T-helper 2 cell treated with Interferon-gamma antibody and Interleukin-4, amounts not matched to agents 5 μg/mL and 100 μg/mL, for 36 hours (primary cell): ENCODE measurements around the gene EEFSEC.

Experiments used
- DNase-seq: peaks from one replicate; pipeline ENCODE4 v3.0.0; 2021; ENCODE audit warnings: low spot score
- H3K27ac Mint-ChIP-seq: one replicate; pipeline ENCODE4 v1.8.0; 2021; ENCODE audit warnings: mild to moderate bottlenecking, mixed read lengths
- H3K27me3 Mint-ChIP-seq: one replicate; pipeline ENCODE4 v1.8.0; 2021; ENCODE audit warnings: low read depth, mixed read lengths
- H3K36me3 Mint-ChIP-seq: one replicate; pipeline ENCODE4 v1.8.0; 2021; ENCODE audit warnings: low read depth, mixed read lengths
- H3K4me1 Mint-ChIP-seq: one replicate; pipeline ENCODE4 v1.8.0; 2021; ENCODE audit warnings: low read depth, mixed read lengths
- H3K4me3 Mint-ChIP-seq: one replicate; pipeline ENCODE4 v1.8.0; 2022; ENCODE audit warnings: mild to moderate bottlenecking, moderate library complexity, mixed read lengths
- H3K9me3 Mint-ChIP-seq: one replicate; pipeline ENCODE4 v1.8.0; 2021; ENCODE audit warnings: mixed read lengths

The EEFSEC gene

DNA sequence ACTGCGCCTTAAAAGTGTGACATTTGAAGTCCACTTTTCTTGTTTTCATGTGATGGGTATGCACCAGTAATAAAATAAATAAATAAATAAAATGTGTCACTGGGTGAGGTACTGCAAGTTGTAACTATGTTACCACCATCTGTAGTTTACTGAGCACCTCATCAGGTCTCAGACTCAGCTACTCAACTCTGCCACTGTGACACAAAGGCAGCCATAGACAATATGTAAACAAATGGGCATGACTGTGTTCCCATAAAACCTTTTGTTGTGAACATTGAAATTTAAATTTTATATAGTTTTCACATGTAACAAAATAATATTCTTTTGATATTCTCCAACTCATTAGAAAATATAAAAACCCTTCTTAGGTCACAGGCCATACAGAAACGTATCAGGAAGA is 193.3 kb downstream of the EEFSEC start:
- no peak for DNase-seq
- H3K36me3 Mint-ChIP-seq: no peaks in the 10 kb centered on the region
- no peaks in the 10 kb centered on the region for H3K27me3 Mint-ChIP-seq
- H3K27ac Mint-ChIP-seq: no peak overlapping the region
- H3K4me1 Mint-ChIP-seq: peaks cover 1% of the 10 kb centered on the region
- no peak overlapping the region for H3K4me3 Mint-ChIP-seq
- H3K9me3 Mint-ChIP-seq: no peaks in the 10 kb centered on the region

DNA sequence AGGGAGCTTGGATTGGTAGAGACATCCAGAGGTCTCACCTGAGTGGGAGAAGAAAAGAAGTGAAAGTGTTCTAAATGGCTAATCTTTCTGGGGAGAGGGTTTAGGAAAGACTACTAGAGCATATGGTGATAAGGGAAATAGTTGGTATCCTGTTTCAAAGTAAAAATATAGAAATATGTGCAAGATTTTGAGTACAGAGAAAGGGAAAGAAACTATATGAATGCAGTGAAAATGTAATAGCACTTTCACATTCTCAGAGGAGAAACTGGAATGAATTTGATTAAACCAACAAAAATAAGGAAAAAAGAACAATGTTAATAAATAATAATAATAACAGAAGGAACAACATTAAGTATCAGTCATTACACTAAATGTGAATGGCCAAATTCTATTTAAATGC is 194.0 kb downstream of the EEFSEC start:
- H3K4me3 Mint-ChIP-seq: no peak overlapping the region
- no peak overlapping the region for H3K27ac Mint-ChIP-seq
- H3K27me3 Mint-ChIP-seq: no peaks in the 10 kb centered on the region

DNA sequence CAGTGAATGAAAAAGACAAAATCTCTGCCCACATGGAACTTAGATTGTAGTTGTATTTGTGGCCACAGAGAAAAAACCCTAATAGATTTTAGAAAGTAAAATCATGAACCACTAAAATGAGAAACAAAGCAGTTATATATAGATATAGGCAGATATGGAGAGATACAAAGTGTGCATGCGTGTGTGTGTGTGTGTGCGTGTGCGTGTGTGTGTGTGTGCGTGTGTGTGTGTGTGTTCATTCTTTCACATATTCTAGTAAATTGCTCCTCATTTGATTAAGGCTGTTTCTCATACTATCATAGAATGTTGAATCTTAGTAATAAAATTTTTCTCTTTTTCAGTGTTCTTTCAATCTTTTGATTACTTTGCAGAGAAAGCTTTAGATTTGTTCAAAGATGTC is 194.8 kb downstream of the EEFSEC start:
- H3K36me3 Mint-ChIP-seq: no peaks in the 10 kb centered on the region
- H3K9me3 Mint-ChIP-seq: no peaks in the 10 kb centered on the region
- H3K4me3 Mint-ChIP-seq: no peak overlapping the region
- no peak overlapping the region for H3K27ac Mint-ChIP-seq
- peaks cover 1% of the 10 kb centered on the region for H3K4me1 Mint-ChIP-seq
- H3K27me3 Mint-ChIP-seq: no peaks in the 10 kb centered on the region
- no peak for DNase-seq

More for the DNA sequence above, 194.0 kb downstream of the EEFSEC start:
- Mint-ChIP-seq H3K4me1 (peaks cover 1% of the 10 kb centered on the region), H3K36me3 (no peaks in the 10 kb centered on the region), H3K9me3 (no peaks in the 10 kb centered on the region)
- DNase-seq: no peak

DNA sequence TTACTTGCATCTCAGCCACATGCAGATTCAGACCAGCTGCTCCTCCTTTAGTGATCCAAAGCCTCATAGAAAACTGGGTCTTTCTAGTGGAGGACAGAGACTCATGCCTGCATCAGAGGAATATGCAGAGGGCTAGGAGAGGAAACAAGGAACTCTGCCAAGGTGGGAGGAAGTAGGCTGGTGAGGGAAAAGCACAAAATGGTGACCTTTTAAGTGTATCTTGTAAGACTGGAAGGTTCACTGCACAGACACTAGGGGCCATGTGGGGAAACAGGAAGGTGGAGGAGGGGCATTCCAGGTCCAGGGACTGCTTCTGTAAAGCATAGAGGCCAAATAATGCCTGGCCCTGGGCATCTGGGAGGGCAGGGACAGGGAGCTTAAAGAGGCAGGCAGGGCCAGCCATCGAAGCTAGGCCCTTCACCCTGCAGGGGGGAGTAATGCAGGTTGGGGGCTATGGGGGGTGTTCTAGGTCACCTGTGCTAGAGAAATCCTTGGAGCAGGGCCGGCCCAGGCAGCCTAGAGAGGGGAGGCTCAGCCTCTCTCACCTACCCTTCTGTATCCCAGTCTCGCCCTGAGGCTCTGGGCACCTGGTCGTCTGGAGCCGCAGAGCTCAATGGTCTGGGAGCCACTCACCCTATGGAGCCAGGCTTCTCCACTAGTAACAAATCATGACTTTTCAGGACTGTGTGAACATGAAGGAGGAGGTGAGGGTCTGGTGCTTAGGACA is 195.7 kb downstream of the EEFSEC start:
- DNase-seq: no peak
- H3K9me3 Mint-ChIP-seq: no peaks in the 10 kb centered on the region
- H3K27ac Mint-ChIP-seq: no peak overlapping the region
- no peak overlapping the region for H3K4me3 Mint-ChIP-seq
- no peaks in the 10 kb centered on the region for H3K27me3 Mint-ChIP-seq
- peaks cover 1% of the 10 kb centered on the region for H3K4me1 Mint-ChIP-seq
- no peaks in the 10 kb centered on the region for H3K36me3 Mint-ChIP-seq

DNA sequence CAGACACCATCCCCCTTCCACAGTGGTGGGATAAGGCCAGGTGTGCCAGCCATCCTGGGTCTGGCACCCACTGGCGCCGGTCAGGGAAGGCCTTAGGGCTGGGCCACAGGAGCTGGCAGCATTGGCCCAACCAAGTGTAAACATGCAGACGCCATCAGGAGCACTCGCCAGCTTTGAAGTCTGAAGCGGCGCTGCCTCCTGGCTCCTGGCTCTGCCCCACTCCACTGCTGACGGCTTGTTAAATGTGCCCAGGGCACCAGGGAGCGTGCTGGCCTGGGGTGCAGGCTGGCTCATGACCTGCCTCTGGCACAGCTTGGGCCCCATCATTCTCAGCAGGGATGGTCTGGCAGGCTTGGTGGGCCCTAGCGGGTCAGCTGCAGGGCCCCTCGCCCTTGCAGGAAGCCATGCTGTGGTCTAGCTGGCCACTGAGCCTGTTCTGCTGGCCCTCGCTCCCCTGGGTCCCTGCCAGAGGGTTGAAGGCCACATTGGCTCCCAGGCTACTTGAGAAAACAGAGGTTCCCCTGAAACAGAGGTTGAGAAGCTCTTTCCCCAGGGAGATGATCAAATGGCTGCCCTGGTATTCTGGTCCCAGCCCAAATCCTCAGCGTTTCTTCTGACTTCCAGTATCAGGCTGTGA is 196.8 kb downstream of the EEFSEC start:
- no peak for DNase-seq
- H3K27me3 Mint-ChIP-seq: no peaks in the 10 kb centered on the region
- H3K4me3 Mint-ChIP-seq: no peak overlapping the region
- peaks cover 1% of the 10 kb centered on the region for H3K4me1 Mint-ChIP-seq
- no peaks in the 10 kb centered on the region for H3K36me3 Mint-ChIP-seq
- H3K9me3 Mint-ChIP-seq: no peaks in the 10 kb centered on the region
- no peak overlapping the region for H3K27ac Mint-ChIP-seq

DNA sequence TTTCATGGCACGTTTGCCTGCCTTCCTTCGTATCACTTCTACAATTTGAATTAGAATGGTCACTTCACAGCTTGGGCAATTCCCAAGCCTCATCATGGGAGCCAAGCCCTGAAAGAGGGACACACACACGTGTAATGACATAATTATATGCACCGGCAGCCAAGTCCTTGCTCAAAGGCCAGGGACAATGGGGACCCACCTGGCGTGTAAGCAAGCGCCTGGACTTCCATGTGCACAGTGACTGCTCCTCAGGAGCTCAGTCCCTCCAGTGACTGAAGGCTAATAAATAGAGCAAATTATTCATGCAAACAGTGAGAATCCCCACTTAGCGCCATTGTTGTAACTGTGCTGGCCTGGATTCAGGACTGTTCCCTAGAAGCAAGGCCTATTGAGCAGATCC is 198.3 kb downstream of the EEFSEC start:
- peaks cover 1% of the 10 kb centered on the region for H3K4me1 Mint-ChIP-seq
- H3K9me3 Mint-ChIP-seq: no peaks in the 10 kb centered on the region
- H3K27me3 Mint-ChIP-seq: no peaks in the 10 kb centered on the region
- no peak overlapping the region for H3K4me3 Mint-ChIP-seq
- no peak for DNase-seq
- H3K27ac Mint-ChIP-seq: no peak overlapping the region
- no peaks in the 10 kb centered on the region for H3K36me3 Mint-ChIP-seq

DNA sequence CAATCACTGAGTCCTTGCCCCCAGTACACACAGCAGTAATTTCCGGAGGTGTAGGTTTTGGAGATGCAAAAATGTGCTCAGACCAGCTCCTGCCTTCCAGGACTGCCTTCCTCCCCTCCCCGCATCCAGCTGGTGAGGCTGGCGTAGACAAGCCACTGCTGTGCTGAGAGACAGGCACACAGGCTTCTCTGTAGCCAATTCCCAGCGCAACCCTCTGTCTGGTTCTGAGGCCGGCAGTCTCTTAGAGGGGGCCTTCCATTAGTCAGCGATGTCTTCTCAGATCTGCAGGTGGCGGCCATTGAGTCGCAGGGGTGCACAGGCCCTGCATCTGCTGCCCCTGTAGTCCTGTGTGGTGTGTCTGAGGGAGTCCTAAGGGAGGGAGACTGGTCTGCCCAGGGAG is 199.0 kb downstream of the EEFSEC start:
- no peak overlapping the region for H3K4me3 Mint-ChIP-seq
- H3K4me1 Mint-ChIP-seq: peaks cover 1% of the 10 kb centered on the region
- DNase-seq: no peak
- no peaks in the 10 kb centered on the region for H3K9me3 Mint-ChIP-seq
- no peaks in the 10 kb centered on the region for H3K27me3 Mint-ChIP-seq
- H3K36me3 Mint-ChIP-seq: no peaks in the 10 kb centered on the region
- no peak overlapping the region for H3K27ac Mint-ChIP-seq

DNA sequence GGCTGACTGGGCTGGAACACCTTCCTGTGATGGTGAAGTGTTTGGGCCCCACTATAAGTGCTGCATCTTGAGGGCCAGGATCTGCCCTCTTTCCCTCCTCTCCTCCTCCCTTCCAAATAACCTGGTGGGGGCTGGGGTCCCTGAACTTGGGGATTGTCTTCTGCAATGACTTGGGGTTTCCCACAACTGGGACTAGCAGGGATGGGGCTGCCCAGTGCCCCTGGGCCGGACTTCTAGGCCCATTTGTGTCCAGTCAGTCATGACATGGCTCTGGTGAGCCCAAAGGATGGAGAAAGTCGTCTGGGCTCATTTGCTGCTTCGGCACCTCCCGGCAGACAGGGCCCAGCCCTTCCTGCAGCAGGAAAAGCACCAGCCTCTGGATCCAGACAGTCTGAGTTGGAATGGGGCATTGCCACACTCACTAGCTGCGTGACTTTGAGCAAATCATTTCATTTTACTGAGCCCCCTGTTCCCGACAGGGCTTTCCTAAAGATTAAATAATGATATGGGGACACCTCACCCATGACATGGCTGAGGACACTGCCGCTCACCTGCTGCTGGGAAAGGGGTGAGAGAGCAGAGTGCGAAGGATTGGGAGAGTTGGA is 200.2 kb downstream of the EEFSEC start:
- Mint-ChIP-seq H3K9me3 (no peaks in the 10 kb centered on the region), H3K4me1 (peaks cover 1% of the 10 kb centered on the region), H3K4me3 (no peak overlapping the region), H3K27me3 (no peaks in the 10 kb centered on the region), H3K36me3 (no peaks in the 10 kb centered on the region), H3K27ac (no peak overlapping the region)
- no peak for DNase-seq

DNA sequence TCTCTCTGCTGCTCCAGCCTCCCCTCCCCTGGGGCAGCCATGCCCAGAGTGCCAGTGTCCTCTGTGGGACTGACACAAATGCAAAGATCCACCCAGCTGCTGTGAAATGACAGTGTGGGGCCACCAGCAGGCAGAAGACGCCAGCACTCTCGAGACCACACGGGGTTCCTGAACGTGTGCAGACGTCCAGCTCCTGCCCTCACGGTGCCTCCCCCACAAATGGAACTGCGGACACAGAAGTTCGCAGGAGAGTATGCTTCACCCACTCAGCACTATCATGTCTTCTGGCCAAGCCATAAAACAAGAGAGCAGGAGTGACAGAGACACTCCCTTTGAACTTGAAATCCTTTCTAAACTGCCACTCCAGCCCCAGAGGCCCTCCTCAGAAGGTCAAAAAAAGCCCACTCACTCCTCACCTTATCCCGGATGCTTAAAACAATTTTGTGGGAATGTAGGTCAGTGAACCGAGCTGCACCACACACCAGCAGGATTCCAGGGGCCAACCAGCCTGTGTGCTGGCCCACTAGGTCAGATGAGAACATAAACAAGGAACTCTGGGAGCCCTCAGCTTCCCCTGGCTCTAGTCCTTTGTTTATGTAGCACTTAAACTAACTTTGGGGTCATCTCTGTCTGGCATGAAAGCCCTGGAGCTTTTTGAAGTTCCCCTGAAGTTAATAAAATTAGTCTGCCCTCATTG is 200.9 kb downstream of the EEFSEC start:
- H3K4me1 Mint-ChIP-seq: no peaks in the 10 kb centered on the region
- H3K4me3 Mint-ChIP-seq: no peak overlapping the region
- H3K36me3 Mint-ChIP-seq: no peaks in the 10 kb centered on the region
- H3K9me3 Mint-ChIP-seq: no peaks in the 10 kb centered on the region
- no peak for DNase-seq
- H3K27ac Mint-ChIP-seq: no peak overlapping the region
- H3K27me3 Mint-ChIP-seq: no peaks in the 10 kb centered on the region

DNA sequence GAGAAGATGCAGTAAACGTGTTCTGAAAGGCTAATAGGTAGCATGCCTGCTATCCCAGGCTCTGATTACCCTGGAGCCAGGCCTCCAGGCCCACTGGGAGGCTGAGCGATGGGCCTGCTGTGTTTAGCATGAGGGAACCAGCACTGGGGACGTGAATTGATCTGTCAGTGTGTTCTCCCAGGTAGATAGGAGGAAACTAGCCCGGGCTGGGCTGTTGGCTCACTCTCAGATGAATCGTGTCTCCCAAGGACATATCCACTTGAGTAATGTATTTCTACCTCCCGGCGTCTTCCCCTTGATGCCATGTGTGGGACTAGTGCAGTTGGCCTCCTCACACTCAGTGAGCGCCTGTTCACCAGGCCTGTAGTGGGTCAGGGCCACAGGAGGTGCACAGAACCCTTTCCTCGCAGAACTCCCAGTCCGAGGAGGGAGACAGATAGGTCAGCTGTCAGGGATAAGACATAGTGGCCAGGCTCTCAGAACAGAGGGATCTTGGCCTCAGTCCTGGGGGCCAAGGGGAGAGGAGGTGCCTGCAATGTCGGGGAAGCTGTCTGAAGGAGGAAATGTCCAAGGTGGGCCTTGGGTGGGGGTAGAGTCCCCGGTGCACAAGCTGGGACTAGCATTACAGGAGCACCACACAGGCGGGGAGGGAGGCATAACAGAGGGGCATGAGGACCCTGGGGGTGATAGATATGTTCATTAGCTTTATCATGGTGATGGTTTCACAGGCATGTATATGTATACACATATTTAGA is 201.7 kb downstream of the EEFSEC start:
- Mint-ChIP-seq H3K36me3 (no peaks in the 10 kb centered on the region), H3K27ac (no peak overlapping the region)

DNA sequence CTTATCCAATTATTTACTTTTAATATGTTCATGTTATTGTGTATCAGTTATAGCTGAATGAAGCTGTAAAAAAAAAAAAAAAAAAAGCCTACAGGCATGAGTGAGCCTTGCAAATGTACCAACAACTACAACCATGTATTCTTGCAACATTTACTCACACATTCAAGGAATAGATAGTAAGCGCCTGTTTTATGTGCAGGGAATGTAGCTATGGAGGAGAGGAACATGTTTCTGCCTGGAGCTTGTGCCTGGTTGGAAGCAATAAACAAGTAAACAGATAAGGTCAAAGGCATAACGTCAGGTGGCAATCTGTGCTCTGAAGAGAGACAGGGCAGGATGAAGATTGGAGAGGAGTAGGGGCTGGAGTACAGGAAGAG is 202.2 kb downstream of the EEFSEC start:
- Mint-ChIP-seq H3K4me3 (no peak overlapping the region), H3K9me3 (no peaks in the 10 kb centered on the region), H3K27ac (no peak overlapping the region), H3K27me3 (no peaks in the 10 kb centered on the region), H3K4me1 (no peaks in the 10 kb centered on the region), H3K36me3 (no peaks in the 10 kb centered on the region)
- DNase-seq: no peak

More for the DNA sequence above, 201.7 kb downstream of the EEFSEC start:
- Mint-ChIP-seq H3K4me1 (no peaks in the 10 kb centered on the region), H3K27me3 (no peaks in the 10 kb centered on the region), H3K4me3 (no peak overlapping the region), H3K9me3 (no peaks in the 10 kb centered on the region)
- no peak for DNase-seq

DNA sequence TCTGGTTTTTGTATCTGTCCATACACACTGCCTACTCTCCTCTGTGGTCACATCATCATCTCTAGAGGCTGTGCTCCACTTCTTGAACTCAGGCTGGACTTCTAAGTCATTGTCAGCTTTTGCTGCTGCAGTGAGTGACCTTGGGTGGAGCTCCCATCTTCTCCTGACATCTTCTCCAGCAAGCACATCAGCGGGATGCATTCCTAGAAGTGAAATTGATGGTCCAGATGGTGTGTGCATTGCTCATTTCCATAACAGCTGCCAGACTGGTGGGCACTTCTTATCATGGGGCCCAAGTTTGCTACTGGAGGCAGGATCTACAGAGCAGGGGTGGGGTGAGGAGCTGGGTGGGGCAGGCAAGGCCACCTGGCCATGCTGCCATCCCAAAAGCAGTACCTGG is 203.5 kb downstream of the EEFSEC start:
- Mint-ChIP-seq H3K9me3 (no peaks in the 10 kb centered on the region), H3K4me3 (no peak overlapping the region), H3K36me3 (no peaks in the 10 kb centered on the region), H3K27me3 (no peaks in the 10 kb centered on the region), H3K27ac (no peak overlapping the region), H3K4me1 (no peaks in the 10 kb centered on the region)
- DNase-seq: no peak

DNA sequence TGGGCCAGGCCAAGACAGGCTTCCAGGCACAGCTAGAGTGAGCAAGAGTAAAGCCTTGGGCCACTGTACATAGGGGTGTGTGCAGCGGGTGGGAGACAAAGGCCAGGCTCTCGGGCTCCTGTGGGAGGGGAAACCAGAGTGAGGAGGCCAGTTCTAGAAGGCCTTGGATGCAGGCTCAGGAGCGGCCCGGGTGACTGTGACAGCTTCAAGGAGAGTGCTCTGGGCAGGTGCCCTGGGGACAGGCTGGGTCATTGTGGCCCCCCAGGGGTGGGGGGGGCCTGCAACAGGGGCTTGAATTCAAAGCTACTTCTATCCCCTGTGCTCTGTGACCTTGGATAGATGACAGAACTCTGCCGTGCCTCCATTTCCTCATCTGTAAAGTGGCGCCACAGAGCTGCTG is 204.3 kb downstream of the EEFSEC start:
- Mint-ChIP-seq H3K4me1 (no peaks in the 10 kb centered on the region), H3K27ac (no peak overlapping the region), H3K4me3 (no peak overlapping the region), H3K27me3 (no peaks in the 10 kb centered on the region), H3K9me3 (no peaks in the 10 kb centered on the region), H3K36me3 (no peaks in the 10 kb centered on the region)
- DNase-seq: no peak
